CD4-positive, alpha-beta T cell (primary cell): Measurements from ENCODE around the gene GPA33. TPM values are rescaled to one million over a fixed set of nuclear protein-coding genes. Genes with fewer than 3 reads are reported as not detected.

Source experiments
- ATAC-seq: fragments of 200-7000 bp; cut with Tn5 transposase; one replicate; pipeline ENCODE4 v1.10.0; 2022; ENCODE audit warnings: mild to moderate bottlenecking; ENCODE audit not compliant: poor library complexity
- CTCF ChIA-PET: fragments of 350-600 bp; sonication (Branson Sonifier 250); formaldehyde crosslinking; loops from one replicate; lab custom pipeline; 2021; ENCODE audit warnings: antibody characterized with exemption, inconsistent platforms; lab: Charles Lee
- POLR2A ChIA-PET: fragments of 350-600 bp; sonication (Branson Sonifier 250); formaldehyde crosslinking; loops from one replicate; lab custom pipeline; 2021; ENCODE audit warnings: antibody characterized with exemption, inconsistent platforms; lab: Charles Lee
- DNase-seq, 14 experiments: peaks; one replicate each; pipeline ENCODE4 v3.0.0-alpha.2; 2013 to 2020; ENCODE audit warnings: mixed read lengths in 2 of 14
- H3K27ac ChIP-seq, 2 donors: one replicate each; pipeline versions ENCODE4 v1.5.1 to v1.7.0; 2013; ENCODE audit warnings: low read length in 2 of 2, low read depth in 1 of 2, mild to moderate bottlenecking in 1 of 2
- H3K27me3 ChIP-seq, 2 experiments: 1 replicate in 1 of 2; 2 replicates in 1 of 2; pipeline versions ENCODE4 v1.6.1 to v1.7.0; 2013; ENCODE audit warnings: low read length in 2 of 2, control low read depth in 1 of 2, mild to moderate bottlenecking in 1 of 2, moderate library complexity in 1 of 2; ENCODE audit not compliant: insufficient read depth in 2 of 2, control insufficient read depth in 1 of 2
- H3K36me3 ChIP-seq: one replicate; pipeline ENCODE4 v1.6.1; 2013; ENCODE audit warnings: low read length, control low read depth; ENCODE audit not compliant: insufficient read depth
- H3K4me1 ChIP-seq: one replicate; pipeline ENCODE4 v1.6.1; 2013; ENCODE audit warnings: low read length, control low read depth; ENCODE audit not compliant: insufficient read depth
- H3K4me3 ChIP-seq: one replicate; pipeline ENCODE4 v1.5.1; 2013; ENCODE audit warnings: mild to moderate bottlenecking, low read length, moderate library complexity
- H3K9me3 ChIP-seq, 2 experiments: 1 replicate in 1 of 2; 2 replicates in 1 of 2; pipeline versions ENCODE4 v1.6.1 to v1.7.0; 2013; ENCODE audit warnings: low read length in 2 of 2, mild to moderate bottlenecking in 2 of 2, control low read depth in 1 of 2, moderate library complexity in 1 of 2; ENCODE audit not compliant: control insufficient read depth in 1 of 2, insufficient read depth in 1 of 2
- H3K27ac Mint-ChIP-seq: one replicate; pipeline ENCODE4 v1.8.0; 2020; ENCODE audit warnings: mixed read lengths
- H3K27me3 Mint-ChIP-seq: one replicate; pipeline ENCODE4 v1.8.0; 2021; ENCODE audit warnings: mixed read lengths
- H3K36me3 Mint-ChIP-seq: one replicate; pipeline ENCODE4 v1.8.0; 2021; ENCODE audit warnings: low read depth, mixed read lengths
- H3K4me1 Mint-ChIP-seq: one replicate; pipeline ENCODE4 v1.8.0; 2021; ENCODE audit warnings: low read depth, mixed read lengths
- H3K4me3 Mint-ChIP-seq: one replicate; pipeline ENCODE4 v1.8.0; 2020; ENCODE audit warnings: mild to moderate bottlenecking, mixed read lengths
- H3K9me3 Mint-ChIP-seq: one replicate; pipeline ENCODE4 v1.8.0; 2020; ENCODE audit warnings: mixed read lengths
- intact Hi-C, 2 experiments: fragments of 100-400 bp; cut with DNase I in 1 of 2; cut with micrococcal nuclease in 1 of 2; formaldehyde crosslinking; loops; one replicate each; pipeline versions ENCODE4 v1.15.1 to v1.9.0; 2023 to 2025; cut with DNase I, micrococcal nuclease
- total RNA-seq, 174 experiments: library from RNA in 2 of 174; stranded (reverse) in 2 of 174; gene quantifications; one replicate each; pipeline ENCODE4 v1.2.3 and lab custom pipeline; 2021 to 2026
- TF ChIP-seq, protein P1 (sequence below): fragments of 200-600 bp; IDR thresholded peaks from one replicate; pipeline ENCODE4 v1.8.0; 2022; ENCODE audit warnings: antibody characterized with exemption, mild to moderate bottlenecking

The GPA33 gene
- total RNA-seq, 2 experiments from 2014 or later: 4.8 to 5.0 TPM

DNA sequence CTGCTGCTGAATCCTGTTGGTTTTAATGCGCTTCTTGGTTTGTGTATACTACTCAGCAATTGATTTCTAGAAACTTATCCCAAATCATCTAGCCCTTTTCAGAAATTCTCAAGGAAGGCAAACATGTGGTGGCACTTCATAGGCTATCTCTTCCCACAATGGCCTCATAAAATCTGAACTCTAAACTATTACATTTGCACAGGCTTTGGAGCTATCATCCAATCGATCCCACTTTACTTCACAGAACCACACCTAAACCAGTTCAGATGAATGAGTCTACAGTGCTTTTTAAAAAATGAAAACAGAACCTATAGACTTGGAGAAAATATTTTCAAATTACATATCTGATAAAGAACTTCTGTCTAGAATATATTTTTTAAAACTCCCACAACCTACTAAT, 10.6 kb upstream of the GPA33 start:
- H3K4me3 Mint-ChIP-seq: no peak overlapping the region
- Histone ChIP-seq H3K36me3 (no peaks in the 10 kb centered on the region), H3K27me3 (no peaks in the 10 kb centered on the region), H3K4me1 (peaks cover 10% of the 10 kb centered on the region), H3K27ac (no peak overlapping the region), H3K4me3 (no peak overlapping the region), H3K9me3 (no peaks in the 10 kb centered on the region)
- no peaks in the 10 kb centered on the region for H3K9me3 Mint-ChIP-seq
- ATAC-seq (no peak), DNase-seq (no peak)
- peaks cover 26% of the 10 kb centered on the region for H3K4me1 Mint-ChIP-seq
- TF ChIP-seq, protein P1, sequence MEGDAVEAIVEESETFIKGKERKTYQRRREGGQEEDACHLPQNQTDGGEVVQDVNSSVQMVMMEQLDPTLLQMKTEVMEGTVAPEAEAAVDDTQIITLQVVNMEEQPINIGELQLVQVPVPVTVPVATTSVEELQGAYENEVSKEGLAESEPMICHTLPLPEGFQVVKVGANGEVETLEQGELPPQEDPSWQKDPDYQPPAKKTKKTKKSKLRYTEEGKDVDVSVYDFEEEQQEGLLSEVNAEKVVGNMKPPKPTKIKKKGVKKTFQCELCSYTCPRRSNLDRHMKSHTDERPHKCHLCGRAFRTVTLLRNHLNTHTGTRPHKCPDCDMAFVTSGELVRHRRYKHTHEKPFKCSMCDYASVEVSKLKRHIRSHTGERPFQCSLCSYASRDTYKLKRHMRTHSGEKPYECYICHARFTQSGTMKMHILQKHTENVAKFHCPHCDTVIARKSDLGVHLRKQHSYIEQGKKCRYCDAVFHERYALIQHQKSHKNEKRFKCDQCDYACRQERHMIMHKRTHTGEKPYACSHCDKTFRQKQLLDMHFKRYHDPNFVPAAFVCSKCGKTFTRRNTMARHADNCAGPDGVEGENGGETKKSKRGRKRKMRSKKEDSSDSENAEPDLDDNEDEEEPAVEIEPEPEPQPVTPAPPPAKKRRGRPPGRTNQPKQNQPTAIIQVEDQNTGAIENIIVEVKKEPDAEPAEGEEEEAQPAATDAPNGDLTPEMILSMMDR: no peak
- POLR2A ChIA-PET: no interaction called here
- H3K27ac Mint-ChIP-seq: no peak overlapping the region
- CTCF ChIA-PET: no interaction called here
- H3K27me3 Mint-ChIP-seq: no peaks in the 10 kb centered on the region
- intact Hi-C loops: no loop called here
- no peaks in the 10 kb centered on the region for H3K36me3 Mint-ChIP-seq

DNA sequence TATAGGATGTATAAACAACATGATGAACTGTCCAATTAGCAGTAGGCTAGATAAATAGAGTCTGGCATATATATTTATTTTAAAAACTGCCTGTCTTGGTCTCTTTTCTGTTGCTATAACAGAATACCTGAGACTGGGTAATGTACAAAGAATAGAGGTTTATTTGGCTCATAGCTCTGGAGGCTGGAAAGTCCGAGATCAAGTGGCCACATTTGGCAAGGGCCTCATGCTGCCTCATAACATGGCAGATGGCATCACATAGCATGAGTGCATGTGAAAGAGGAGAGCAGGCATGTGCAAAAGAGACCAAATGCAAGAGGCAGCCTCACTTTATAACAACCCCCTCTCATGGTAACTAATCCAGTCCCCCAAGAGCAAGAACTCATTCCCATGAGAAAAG, 9.7 kb upstream of the GPA33 start:
- Mint-ChIP-seq H3K36me3 (no peaks in the 10 kb centered on the region), H3K9me3 (no peaks in the 10 kb centered on the region), H3K4me1 (peaks cover 26% of the 10 kb centered on the region), H3K27me3 (no peaks in the 10 kb centered on the region), H3K27ac (no peak overlapping the region), H3K4me3 (no peak overlapping the region)
- H3K9me3 ChIP-seq: no peaks in the 10 kb centered on the region
- H3K36me3 ChIP-seq: no peaks in the 10 kb centered on the region
- no peaks in the 10 kb centered on the region for H3K27me3 ChIP-seq
- ATAC-seq (no peak), DNase-seq (no peak)
- CTCF ChIA-PET: no interaction called here
- H3K27ac ChIP-seq: no peak overlapping the region
- no peak overlapping the region for H3K4me3 ChIP-seq
- peaks cover 10% of the 10 kb centered on the region for H3K4me1 ChIP-seq
- intact Hi-C loops: loop anchor here in 1 of 2 experiments (10.0 kb wide), 1 partner anchor 125 kb away; the partner anchor contains the start of gene POU2F1
- TF ChIP-seq, protein P1: no peak
- POLR2A ChIA-PET: no interaction called here

DNA sequence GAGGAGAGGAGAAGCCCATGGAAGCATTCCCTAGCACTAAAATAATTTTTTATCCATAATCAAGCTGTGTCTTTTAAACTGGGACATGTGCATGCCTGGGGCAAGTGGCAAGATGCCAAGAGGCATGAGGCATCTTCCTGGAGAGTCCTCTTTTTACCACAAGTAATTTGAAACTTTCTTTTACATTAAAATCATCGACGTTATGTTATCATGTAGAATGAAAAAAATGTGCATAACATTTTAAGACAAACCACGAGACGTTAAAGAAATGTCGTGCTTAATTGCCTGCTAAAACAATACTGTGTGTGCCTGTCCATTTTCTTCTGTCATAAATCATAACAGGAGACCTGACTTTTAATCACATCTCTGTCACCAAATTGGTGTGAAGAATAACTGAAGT, 5.2 kb upstream of the GPA33 start:
- ChIA-PET CTCF (no interaction called here), POLR2A (no interaction called here)
- no peak overlapping the region for H3K27ac ChIP-seq
- no peaks in the 10 kb centered on the region for H3K9me3 ChIP-seq
- H3K27me3 ChIP-seq: no peaks in the 10 kb centered on the region
- Mint-ChIP-seq H3K4me1 (peaks cover 37% of the 10 kb centered on the region), H3K4me3 (no peak overlapping the region), H3K27me3 (no peaks in the 10 kb centered on the region), H3K36me3 (peaks cover under 1% of the 10 kb centered on the region), H3K9me3 (no peaks in the 10 kb centered on the region), H3K27ac (peak overlapping the region; percentile 28)
- peak in 1 of 14 experiments; percentile 46 for DNase-seq
- H3K36me3 ChIP-seq: no peaks in the 10 kb centered on the region
- H3K4me3 ChIP-seq: no peak overlapping the region
- TF ChIP-seq, protein P1: no peak
- intact Hi-C loops: loop anchor here in 1 of 2 experiments (10.0 kb wide), 1 partner anchor 129 kb away; the partner anchor contains the start of gene POU2F1
- H3K4me1 ChIP-seq: peaks cover 10% of the 10 kb centered on the region
- ATAC-seq: no peak
